ENCODE results near the gene JAZF1.

DNA sequence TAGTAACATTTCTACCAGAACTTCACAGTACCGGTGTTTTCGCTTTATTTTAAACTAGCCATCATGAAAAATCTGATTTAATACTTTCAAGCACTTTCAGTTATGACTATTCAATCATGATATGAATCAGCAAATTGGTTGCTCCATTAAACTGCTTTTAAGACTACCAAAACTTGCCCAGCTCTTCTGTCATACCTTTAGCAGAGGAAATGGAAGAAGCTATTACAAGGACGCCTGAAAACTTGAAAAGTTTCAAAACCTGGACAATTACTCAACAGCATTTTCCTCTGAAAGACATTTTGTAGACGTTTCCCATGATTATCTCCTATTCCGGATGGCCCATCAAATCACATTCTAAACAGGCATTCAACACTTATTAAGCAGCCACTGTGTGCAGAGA lies 2.0 kb downstream of the JAZF1 start:
- TF ChIP-seq NFYA (IDR thresholded peaks at IDR 0.05; ENCODE audit: borderline replicate concordance, low read depth, low read length), result no peak
- TF ChIP-seq BACH1 (IDR thresholded peaks at IDR 0.05; ENCODE audit: borderline replicate concordance), result no peak
- TF ChIP-seq EP300 (IDR thresholded peaks at IDR 0.05; ENCODE audit: borderline replicate concordance in 1 of 2, control insufficient read depth in 1 of 2, low read depth in 2 of 2, low read length in 2 of 2), result no peak
- TF ChIP-seq YY1 (IDR thresholded peaks at IDR 0.05; ENCODE audit: low read depth, low read length), result no peak
- no peak for TF ChIP-seq PAX5 (IDR thresholded peaks at IDR 0.05; ENCODE audit: borderline replicate concordance, low read depth, low read length)
- TF ChIP-seq, protein P1, sequence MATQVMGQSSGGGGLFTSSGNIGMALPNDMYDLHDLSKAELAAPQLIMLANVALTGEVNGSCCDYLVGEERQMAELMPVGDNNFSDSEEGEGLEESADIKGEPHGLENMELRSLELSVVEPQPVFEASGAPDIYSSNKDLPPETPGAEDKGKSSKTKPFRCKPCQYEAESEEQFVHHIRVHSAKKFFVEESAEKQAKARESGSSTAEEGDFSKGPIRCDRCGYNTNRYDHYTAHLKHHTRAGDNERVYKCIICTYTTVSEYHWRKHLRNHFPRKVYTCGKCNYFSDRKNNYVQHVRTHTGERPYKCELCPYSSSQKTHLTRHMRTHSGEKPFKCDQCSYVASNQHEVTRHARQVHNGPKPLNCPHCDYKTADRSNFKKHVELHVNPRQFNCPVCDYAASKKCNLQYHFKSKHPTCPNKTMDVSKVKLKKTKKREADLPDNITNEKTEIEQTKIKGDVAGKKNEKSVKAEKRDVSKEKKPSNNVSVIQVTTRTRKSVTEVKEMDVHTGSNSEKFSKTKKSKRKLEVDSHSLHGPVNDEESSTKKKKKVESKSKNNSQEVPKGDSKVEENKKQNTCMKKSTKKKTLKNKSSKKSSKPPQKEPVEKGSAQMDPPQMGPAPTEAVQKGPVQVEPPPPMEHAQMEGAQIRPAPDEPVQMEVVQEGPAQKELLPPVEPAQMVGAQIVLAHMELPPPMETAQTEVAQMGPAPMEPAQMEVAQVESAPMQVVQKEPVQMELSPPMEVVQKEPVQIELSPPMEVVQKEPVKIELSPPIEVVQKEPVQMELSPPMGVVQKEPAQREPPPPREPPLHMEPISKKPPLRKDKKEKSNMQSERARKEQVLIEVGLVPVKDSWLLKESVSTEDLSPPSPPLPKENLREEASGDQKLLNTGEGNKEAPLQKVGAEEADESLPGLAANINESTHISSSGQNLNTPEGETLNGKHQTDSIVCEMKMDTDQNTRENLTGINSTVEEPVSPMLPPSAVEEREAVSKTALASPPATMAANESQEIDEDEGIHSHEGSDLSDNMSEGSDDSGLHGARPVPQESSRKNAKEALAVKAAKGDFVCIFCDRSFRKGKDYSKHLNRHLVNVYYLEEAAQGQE (IDR thresholded peaks at IDR 0.05; ENCODE audit: low read depth, low read length), result no peak
- no peak for TF ChIP-seq POLR2A (IDR thresholded peaks at IDR 0.05; ENCODE audit: low read depth, low read length)
- no peak for TF ChIP-seq MYC (IDR thresholded peaks at IDR 0.05; ENCODE audit: insufficient read depth, insufficient read length, insufficient replicate concordance, low read length, severe bottlenecking)
- TF ChIP-seq ASH2L (IDR thresholded peaks at IDR 0.05; ENCODE audit: borderline replicate concordance, low read depth), result no peak
- TF ChIP-seq, protein P2, sequence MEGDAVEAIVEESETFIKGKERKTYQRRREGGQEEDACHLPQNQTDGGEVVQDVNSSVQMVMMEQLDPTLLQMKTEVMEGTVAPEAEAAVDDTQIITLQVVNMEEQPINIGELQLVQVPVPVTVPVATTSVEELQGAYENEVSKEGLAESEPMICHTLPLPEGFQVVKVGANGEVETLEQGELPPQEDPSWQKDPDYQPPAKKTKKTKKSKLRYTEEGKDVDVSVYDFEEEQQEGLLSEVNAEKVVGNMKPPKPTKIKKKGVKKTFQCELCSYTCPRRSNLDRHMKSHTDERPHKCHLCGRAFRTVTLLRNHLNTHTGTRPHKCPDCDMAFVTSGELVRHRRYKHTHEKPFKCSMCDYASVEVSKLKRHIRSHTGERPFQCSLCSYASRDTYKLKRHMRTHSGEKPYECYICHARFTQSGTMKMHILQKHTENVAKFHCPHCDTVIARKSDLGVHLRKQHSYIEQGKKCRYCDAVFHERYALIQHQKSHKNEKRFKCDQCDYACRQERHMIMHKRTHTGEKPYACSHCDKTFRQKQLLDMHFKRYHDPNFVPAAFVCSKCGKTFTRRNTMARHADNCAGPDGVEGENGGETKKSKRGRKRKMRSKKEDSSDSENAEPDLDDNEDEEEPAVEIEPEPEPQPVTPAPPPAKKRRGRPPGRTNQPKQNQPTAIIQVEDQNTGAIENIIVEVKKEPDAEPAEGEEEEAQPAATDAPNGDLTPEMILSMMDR (IDR thresholded peaks at IDR 0.05 in 2 of 3, conservative IDR thresholded peaks at IDR 0.05 in 1 of 3; ENCODE audit: control insufficient read depth in 2 of 3, extremely low read depth in 1 of 3, insufficient read depth in 1 of 3, low read depth in 3 of 3, low read length in 3 of 3), result no peak
- no peak for TF ChIP-seq SREBF2 (IDR thresholded peaks at IDR 0.05; ENCODE audit: low read length)
- TF ChIP-seq, protein P3, sequence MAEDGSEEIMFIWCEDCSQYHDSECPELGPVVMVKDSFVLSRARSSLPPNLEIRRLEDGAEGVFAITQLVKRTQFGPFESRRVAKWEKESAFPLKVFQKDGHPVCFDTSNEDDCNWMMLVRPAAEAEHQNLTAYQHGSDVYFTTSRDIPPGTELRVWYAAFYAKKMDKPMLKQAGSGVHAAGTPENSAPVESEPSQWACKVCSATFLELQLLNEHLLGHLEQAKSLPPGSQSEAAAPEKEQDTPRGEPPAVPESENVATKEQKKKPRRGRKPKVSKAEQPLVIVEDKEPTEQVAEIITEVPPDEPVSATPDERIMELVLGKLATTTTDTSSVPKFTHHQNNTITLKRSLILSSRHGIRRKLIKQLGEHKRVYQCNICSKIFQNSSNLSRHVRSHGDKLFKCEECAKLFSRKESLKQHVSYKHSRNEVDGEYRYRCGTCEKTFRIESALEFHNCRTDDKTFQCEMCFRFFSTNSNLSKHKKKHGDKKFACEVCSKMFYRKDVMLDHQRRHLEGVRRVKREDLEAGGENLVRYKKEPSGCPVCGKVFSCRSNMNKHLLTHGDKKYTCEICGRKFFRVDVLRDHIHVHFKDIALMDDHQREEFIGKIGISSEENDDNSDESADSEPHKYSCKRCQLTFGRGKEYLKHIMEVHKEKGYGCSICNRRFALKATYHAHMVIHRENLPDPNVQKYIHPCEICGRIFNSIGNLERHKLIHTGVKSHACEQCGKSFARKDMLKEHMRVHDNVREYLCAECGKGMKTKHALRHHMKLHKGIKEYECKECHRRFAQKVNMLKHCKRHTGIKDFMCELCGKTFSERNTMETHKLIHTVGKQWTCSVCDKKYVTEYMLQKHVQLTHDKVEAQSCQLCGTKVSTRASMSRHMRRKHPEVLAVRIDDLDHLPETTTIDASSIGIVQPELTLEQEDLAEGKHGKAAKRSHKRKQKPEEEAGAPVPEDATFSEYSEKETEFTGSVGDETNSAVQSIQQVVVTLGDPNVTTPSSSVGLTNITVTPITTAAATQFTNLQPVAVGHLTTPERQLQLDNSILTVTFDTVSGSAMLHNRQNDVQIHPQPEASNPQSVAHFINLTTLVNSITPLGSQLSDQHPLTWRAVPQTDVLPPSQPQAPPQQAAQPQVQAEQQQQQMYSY (CRISPR knock-in tag; IDR thresholded peaks at IDR 0.05), result no peak
- TF ChIP-seq NBN (IDR thresholded peaks at IDR 0.05), result no peak
